DOHH2 (cell line): ENCODE measurements around the gene C13orf46.
"Not testable (repeated sequence)": the region's sequence is repeated elsewhere in the genome, so short reads cannot be mapped to it uniquely, and the experiment has no call there.

Experiments
- H3F3A ChIP-seq: fragments of 200-600 bp; sonication (generic), shearing (Covaris generic); 2 replicates; pipeline ENCODE4 v1.6.0; 2016; ENCODE audit warnings: antibody characterized with exemption, mild to moderate bottlenecking; ENCODE audit not compliant: control insufficient read depth, insufficient read depth
- H3K27ac ChIP-seq: fragments of 200-600 bp; sonication (generic); 2 replicates; pipeline ENCODE4 v1.5.1; 2014; ENCODE audit warnings: low read depth, mild to moderate bottlenecking, low read length, moderate library complexity
- H3K27me3 ChIP-seq: fragments of 200-600 bp; sonication (generic); 2 replicates; pipeline ENCODE4 v1.6.1; 2014; ENCODE audit warnings: mild to moderate bottlenecking, low read length, mixed read lengths; ENCODE audit not compliant: control insufficient read depth
- H3K36me3 ChIP-seq: fragments of 200-600 bp; sonication (generic); 2 replicates; pipeline ENCODE4 v1.6.1; 2014; ENCODE audit warnings: mild to moderate bottlenecking, low read length, moderate library complexity, mixed read lengths; ENCODE audit not compliant: control insufficient read depth
- H3K4me1 ChIP-seq: fragments of 200-600 bp; sonication (generic); 2 replicates; pipeline ENCODE4 v1.6.1; 2014; ENCODE audit warnings: mild to moderate bottlenecking, low read length, mixed read lengths; ENCODE audit not compliant: control insufficient read depth
- H3K4me2 ChIP-seq: fragments of 200-600 bp; sonication (generic); 2 replicates; pipeline ENCODE4 v1.6.0; 2014; ENCODE audit warnings: mild to moderate bottlenecking, low read length, moderate library complexity
- H3K4me3 ChIP-seq: fragments of 200-600 bp; sonication (generic); 2 replicates; pipeline ENCODE4 v1.5.1; 2014; ENCODE audit warnings: mild to moderate bottlenecking, low read length, mixed read lengths
- H3K79me2 ChIP-seq: fragments of 200-600 bp; sonication (generic); 2 replicates; pipeline ENCODE4 v1.6.1; 2014; ENCODE audit warnings: mild to moderate bottlenecking, low read length, mixed read lengths; ENCODE audit not compliant: control insufficient read depth
- H3K9me2 ChIP-seq: fragments of 200-600 bp; sonication (generic); replicated peaks from 2 replicates; pipeline ENCODE4 v1.6.1; 2014; ENCODE audit warnings: mild to moderate bottlenecking, low read length, mixed read lengths; ENCODE audit not compliant: control insufficient read depth
- H3K9me3 ChIP-seq: fragments of 200-600 bp; sonication (generic); 2 replicates; pipeline ENCODE4 v1.6.1; 2014; ENCODE audit warnings: antibody characterized with exemption, low read length, mixed read lengths; ENCODE audit not compliant: control insufficient read depth, insufficient read depth
- H4K20me1 ChIP-seq: fragments of 200-600 bp; sonication (generic); 2 replicates; pipeline ENCODE4 v1.6.0; 2014; ENCODE audit warnings: low read depth, mild to moderate bottlenecking, antibody characterized with exemption, low read length, moderate library complexity; ENCODE audit not compliant: control insufficient read depth, insufficient read depth
- EZH2phosphoT487 ChIP-seq: fragments of 200-600 bp; sonication (generic); IDR thresholded peaks from 2 replicates; pipeline ENCODE4 v1.6.1; 2017; ENCODE audit warnings: borderline replicate concordance, mild to moderate bottlenecking, antibody characterized with exemption, low read length, moderate library complexity, mixed read lengths
- TF ChIP-seq, protein P1 (sequence below): fragments of 200-600 bp; sonication (generic); IDR thresholded peaks from one replicate; pipeline ENCODE4 v1.5.1; 2014; ENCODE audit warnings: antibody characterized with exemption, mild to moderate bottlenecking, low read depth, low read length; ENCODE audit not compliant: poor library complexity, severe bottlenecking

Gene C13orf46

DNA sequence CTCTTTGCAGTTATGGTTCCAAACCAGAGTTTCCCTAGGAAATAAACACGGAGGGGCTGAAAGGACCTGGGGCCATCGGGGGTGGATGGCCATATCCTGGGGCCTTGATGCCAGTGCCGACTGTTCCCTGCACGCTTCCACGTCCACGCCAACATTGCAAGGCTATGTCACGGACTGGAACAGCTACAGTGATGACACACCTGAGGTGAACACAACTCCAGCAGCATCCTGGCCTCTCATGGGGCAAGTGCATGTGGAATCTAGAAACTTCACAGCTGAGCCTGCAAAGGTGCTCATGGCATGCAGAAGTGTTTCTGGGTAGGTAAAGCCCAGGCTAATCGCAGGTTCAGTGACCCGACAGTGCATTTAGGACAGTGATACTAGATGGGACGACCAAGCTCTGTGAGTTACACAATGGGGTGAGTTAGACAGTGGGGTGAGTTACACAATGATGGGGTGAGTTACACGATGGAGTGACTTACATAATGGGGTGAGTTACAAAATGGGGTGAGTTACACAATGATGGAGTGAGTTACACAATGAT, 58.0 kb downstream of the C13orf46 start:
- Histone ChIP-seq H3K36me3 (no peaks in the 10 kb centered on the region), H3K4me3 (no peak overlapping the region), H3F3A (no peaks in the 10 kb centered on the region), H3K4me1 (no peaks in the 10 kb centered on the region), H3K27ac (no peak overlapping the region), H3K4me2 (no peak overlapping the region), H3K27me3 (peaks cover 8% of the 10 kb centered on the region), H3K9me2 (no peaks in the 10 kb centered on the region), H4K20me1 (no peaks in the 10 kb centered on the region), H3K79me2 (no peaks in the 10 kb centered on the region), H3K9me3 (peaks cover 6% of the 10 kb centered on the region; the same call in 1 of the 2 replicates)
- TF ChIP-seq, protein P1, sequence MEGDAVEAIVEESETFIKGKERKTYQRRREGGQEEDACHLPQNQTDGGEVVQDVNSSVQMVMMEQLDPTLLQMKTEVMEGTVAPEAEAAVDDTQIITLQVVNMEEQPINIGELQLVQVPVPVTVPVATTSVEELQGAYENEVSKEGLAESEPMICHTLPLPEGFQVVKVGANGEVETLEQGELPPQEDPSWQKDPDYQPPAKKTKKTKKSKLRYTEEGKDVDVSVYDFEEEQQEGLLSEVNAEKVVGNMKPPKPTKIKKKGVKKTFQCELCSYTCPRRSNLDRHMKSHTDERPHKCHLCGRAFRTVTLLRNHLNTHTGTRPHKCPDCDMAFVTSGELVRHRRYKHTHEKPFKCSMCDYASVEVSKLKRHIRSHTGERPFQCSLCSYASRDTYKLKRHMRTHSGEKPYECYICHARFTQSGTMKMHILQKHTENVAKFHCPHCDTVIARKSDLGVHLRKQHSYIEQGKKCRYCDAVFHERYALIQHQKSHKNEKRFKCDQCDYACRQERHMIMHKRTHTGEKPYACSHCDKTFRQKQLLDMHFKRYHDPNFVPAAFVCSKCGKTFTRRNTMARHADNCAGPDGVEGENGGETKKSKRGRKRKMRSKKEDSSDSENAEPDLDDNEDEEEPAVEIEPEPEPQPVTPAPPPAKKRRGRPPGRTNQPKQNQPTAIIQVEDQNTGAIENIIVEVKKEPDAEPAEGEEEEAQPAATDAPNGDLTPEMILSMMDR = no peak
- no peak for TF ChIP-seq EZH2phosphoT487

DNA sequence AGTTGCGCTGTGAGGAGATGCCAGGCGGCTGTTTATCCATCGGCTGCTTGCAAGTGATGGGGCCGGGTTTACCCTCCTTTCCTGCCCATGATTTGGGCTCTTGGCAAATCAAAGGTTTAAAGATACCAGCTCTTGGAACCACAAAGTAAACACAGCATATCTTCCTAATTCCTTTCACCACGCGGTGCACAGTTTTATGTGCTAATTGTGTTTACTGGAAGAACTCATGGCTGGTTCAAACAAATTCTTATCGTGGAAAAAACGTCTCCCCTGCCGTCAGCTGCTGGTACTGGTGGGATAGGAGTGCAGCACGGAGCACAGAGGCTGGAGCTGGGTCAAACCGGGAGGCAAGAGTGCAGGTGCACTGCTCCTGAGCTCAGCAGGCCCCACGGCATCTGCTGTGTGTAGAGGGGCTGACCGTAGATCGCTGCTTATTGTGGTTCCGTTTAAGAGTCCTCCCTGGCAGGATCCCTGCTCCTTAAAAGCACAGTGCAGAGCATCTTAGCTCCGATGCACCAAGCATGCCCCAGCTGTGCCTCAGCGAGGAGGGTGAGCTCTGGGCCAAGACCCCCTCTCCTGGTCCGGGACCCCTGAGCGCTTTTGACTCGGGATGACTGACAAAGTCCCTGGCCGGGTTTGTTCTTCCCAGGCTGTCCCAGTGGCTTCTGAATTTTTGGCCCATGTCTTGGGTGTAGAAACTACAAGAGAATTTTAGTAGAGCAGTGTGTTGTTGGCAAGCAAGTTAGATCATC, 58.7 kb downstream of the C13orf46 start:
- Histone ChIP-seq H3K4me2 (no peak overlapping the region), H3K27ac (no peak overlapping the region), H3K9me2 (no peaks in the 10 kb centered on the region), H3K79me2 (no peaks in the 10 kb centered on the region), H3F3A (no peaks in the 10 kb centered on the region), H3K27me3 (peaks cover 8% of the 10 kb centered on the region), H3K36me3 (no peaks in the 10 kb centered on the region), H3K4me1 (no peaks in the 10 kb centered on the region), H3K9me3 (peaks cover 6% of the 10 kb centered on the region; the same call in 1 of the 2 replicates), H3K4me3 (no peak overlapping the region), H4K20me1 (no peaks in the 10 kb centered on the region)
- TF ChIP-seq, protein P1 = no peak
- TF ChIP-seq EZH2phosphoT487 = no peak

DNA sequence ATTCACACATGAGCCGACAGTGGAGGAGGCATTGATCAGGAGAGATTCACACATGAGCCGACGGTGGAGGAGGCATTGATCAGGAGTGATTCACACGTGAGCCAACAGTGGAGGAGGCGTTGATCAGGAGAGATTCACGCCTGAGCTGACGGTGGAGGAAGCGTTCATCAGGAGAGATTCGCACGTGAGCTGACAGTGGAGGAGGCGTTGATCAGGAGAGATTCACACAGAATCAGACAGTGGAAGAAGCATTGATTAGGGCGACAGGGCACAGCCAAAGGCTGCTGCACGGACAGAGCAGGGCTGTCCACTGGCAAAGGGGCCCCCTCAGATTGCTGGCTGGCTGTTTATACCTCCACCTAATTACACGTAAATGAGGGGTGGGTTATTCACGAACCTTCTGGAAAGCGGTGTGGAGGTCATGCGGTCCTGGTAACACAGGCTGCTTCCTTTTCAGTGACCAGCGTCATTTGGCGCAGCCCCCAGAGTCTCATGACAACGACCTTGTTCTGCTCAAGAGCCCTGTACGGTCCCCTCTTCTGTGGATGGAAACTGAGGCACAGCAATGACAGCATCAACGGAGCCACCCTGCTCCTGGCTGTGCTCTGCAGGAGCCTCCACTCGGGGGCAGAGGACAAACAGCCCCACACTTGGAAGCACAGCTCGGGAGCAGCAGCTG, 59.4 kb downstream of the C13orf46 start:
- no peak overlapping the region for H3K4me3 ChIP-seq
- peaks cover 6% of the 10 kb centered on the region; the same call in 1 of the 2 replicates for H3K9me3 ChIP-seq
- H3K27me3 ChIP-seq = peaks cover 8% of the 10 kb centered on the region
- H3K27ac ChIP-seq = no peak overlapping the region
- no peaks in the 10 kb centered on the region for H3F3A ChIP-seq
- no peaks in the 10 kb centered on the region for H3K79me2 ChIP-seq
- H3K4me2 ChIP-seq = no peak overlapping the region
- no peaks in the 10 kb centered on the region for H4K20me1 ChIP-seq
- H3K9me2 ChIP-seq = no peaks in the 10 kb centered on the region
- H3K36me3 ChIP-seq = no peaks in the 10 kb centered on the region
- TF ChIP-seq EZH2phosphoT487 = no peak
- TF ChIP-seq, protein P1 = no peak
- H3K4me1 ChIP-seq = no peaks in the 10 kb centered on the region

DNA sequence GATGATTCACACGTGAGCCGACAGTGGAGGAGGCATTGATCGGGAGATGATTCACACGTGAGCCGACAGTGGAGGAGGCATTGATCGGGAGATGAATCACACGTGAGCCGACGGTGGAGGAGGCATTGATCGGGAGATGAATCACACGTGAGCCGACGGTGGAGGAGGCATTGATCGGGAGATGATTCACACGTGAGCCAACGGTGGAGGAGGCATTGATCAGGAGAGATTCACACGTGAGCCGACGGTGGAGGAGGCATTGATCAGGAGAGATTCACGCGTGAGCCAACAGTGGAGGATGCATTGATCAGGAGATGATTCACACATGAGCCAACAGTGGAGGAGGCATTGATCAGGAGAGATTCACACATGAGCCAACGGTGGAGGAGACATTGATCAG, 60.0 kb downstream of the C13orf46 start:
- H3K4me1 ChIP-seq, H3K79me2 ChIP-seq, H3K27ac ChIP-seq, H3K4me2 ChIP-seq, H4K20me1 ChIP-seq, H3K9me3 ChIP-seq, H3K27me3 ChIP-seq, H3K4me3 ChIP-seq, H3K9me2 ChIP-seq, H3K36me3 ChIP-seq, H3F3A ChIP-seq: not testable (repeated sequence)

DNA sequence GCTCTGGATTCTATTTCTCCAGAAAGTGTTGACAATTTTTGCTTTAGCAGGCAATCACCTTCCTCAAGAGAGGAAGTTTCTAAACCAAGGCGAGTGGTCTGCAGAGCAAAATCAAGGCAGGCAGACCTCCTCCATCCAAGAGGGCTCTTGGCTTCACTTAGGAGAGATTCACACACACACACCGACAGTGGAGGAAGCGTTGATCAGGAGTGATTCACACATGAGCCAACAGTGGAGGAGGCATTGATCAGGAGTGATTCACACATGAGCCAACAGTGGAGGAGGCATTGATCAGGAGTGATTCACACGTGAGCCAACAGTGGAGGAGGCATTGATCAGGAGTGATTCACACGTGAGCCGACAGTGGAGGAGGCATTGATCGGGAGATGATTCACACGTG, 60.5 kb downstream of the C13orf46 start:
- not testable (repeated sequence) for H3K4me3 ChIP-seq, H3K9me2 ChIP-seq, H3K79me2 ChIP-seq, H3K4me1 ChIP-seq, H3K27ac ChIP-seq, H3F3A ChIP-seq, H3K9me3 ChIP-seq, H4K20me1 ChIP-seq, H3K36me3 ChIP-seq, H3K4me2 ChIP-seq, H3K27me3 ChIP-seq
